Measurements from ENCODE around the gene BICD2. TPM values are rescaled to one million over a fixed set of nuclear protein-coding genes. Genes with fewer than 3 reads are reported as not detected.

Gene BICD2
- total RNA-seq, 1 donor from 2014 or later: 22.5 TPM

DNA sequence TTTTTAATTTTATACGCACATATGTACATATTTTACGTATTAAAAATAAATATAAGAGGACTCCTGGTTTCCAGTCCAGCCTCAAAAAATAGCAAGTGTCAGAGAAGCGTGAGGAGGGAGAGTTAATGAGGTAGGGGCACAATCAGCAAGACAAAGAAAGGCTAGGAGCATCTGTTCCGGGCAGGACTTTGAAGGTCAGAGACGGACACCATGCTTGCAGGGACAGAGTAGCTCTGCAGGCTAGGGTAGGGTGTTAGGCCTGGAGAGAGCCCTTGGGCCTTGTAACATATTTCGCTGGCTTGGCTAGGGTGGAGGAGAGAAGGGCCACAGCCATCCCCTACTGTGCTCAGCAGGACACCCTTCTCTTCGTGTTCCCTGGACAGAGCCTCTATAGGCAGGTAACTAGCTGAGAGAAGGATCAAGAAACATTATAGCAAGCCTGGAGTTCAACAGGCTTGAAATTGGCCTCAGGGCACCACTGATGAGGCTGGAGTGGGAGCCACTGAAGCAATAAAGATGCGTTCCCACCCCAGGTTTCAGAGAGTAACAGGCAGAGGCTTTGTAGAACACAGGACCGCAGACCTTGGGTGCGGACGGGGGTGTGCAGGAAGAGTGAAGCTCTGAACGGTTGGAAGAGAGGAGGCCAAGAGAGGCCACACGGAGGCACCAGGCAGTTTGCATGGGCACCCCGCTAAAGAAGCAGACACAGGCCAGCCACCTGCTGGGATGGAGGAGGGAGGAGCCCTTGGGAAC lies 85.0 kb downstream of the BICD2 start:
- ChIA-PET POLR2A (interaction anchor here (0.8 kb wide), 1 partner anchor 11 kb away, joined by 3 read pairs; no protein-coding TSS in a partner anchor), CTCF (no interaction called here)
- H3K27me3 Mint-ChIP-seq: no peaks in the 10 kb centered on the region
- intact Hi-C loops (cut with micrococcal nuclease): no loop called here
- peaks cover under 1% of the 10 kb centered on the region for H3K4me1 Mint-ChIP-seq
- H3K9me3 Mint-ChIP-seq: no peaks in the 10 kb centered on the region
- TF ChIP-seq, protein P1, sequence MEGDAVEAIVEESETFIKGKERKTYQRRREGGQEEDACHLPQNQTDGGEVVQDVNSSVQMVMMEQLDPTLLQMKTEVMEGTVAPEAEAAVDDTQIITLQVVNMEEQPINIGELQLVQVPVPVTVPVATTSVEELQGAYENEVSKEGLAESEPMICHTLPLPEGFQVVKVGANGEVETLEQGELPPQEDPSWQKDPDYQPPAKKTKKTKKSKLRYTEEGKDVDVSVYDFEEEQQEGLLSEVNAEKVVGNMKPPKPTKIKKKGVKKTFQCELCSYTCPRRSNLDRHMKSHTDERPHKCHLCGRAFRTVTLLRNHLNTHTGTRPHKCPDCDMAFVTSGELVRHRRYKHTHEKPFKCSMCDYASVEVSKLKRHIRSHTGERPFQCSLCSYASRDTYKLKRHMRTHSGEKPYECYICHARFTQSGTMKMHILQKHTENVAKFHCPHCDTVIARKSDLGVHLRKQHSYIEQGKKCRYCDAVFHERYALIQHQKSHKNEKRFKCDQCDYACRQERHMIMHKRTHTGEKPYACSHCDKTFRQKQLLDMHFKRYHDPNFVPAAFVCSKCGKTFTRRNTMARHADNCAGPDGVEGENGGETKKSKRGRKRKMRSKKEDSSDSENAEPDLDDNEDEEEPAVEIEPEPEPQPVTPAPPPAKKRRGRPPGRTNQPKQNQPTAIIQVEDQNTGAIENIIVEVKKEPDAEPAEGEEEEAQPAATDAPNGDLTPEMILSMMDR (IDR thresholded peaks at IDR 0.05): no peak
- no peak overlapping the region for H3K27ac Mint-ChIP-seq
- H3K4me3 Mint-ChIP-seq: no peak overlapping the region
- H3K36me3 Mint-ChIP-seq (ENCODE audit: low read depth): no peaks in the 10 kb centered on the region
- ATAC-seq (ENCODE audit: low read depth): no peak
- no peak for DNase-seq

DNA sequence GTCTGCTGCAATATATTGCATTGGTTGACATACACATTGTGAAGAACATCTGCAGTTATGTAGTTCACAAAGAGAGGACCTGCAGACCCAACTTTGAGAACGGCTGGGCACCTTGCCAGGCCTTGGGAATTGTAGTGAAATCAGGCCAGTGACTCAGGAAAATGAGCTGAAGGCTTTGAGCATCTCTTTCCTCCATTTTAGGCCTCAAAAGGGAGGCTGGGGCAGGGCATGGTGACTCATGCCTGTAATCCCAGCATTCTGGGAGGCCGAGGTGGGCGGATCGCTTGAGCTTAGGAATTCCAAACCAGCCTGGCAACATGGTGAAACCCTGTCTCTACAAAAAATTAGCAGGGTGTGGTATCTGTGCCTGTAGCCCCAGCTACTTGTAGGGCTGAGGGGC lies 93.3 kb downstream of the BICD2 start:
- ATAC-seq (ENCODE audit: low read depth) (no peak), DNase-seq (no peak)
- POLR2A ChIA-PET: interaction anchor here (0.5 to 1.9 kb wide), 5 partner anchors 13 to 557 kb away, joined by 3 to 24 read pairs (median 6); partner anchors contain the start of genes BICD2, CARD19 and SPTLC1
- intact Hi-C loops (cut with micrococcal nuclease): loop anchor here (2.0 kb wide), 1 partner anchor 119 kb away; no protein-coding TSS in a partner anchor
- CTCF ChIA-PET: interaction anchor here (1.1 to 2.2 kb wide), 3 partner anchors 46 to 120 kb away, joined by 3 to 8 read pairs (median 4); no protein-coding TSS in a partner anchor
- Mint-ChIP-seq H3K4me3 (peak overlapping the region; percentile 96), H3K27ac (no peak overlapping the region), H3K27me3 (no peaks in the 10 kb centered on the region), H3K9me3 (no peaks in the 10 kb centered on the region), H3K4me1 (peaks cover 20% of the 10 kb centered on the region), H3K36me3 (ENCODE audit: low read depth) (peaks cover 7% of the 10 kb centered on the region)
- TF ChIP-seq, protein P1 (IDR thresholded peaks at IDR 0.05): no peak

DNA sequence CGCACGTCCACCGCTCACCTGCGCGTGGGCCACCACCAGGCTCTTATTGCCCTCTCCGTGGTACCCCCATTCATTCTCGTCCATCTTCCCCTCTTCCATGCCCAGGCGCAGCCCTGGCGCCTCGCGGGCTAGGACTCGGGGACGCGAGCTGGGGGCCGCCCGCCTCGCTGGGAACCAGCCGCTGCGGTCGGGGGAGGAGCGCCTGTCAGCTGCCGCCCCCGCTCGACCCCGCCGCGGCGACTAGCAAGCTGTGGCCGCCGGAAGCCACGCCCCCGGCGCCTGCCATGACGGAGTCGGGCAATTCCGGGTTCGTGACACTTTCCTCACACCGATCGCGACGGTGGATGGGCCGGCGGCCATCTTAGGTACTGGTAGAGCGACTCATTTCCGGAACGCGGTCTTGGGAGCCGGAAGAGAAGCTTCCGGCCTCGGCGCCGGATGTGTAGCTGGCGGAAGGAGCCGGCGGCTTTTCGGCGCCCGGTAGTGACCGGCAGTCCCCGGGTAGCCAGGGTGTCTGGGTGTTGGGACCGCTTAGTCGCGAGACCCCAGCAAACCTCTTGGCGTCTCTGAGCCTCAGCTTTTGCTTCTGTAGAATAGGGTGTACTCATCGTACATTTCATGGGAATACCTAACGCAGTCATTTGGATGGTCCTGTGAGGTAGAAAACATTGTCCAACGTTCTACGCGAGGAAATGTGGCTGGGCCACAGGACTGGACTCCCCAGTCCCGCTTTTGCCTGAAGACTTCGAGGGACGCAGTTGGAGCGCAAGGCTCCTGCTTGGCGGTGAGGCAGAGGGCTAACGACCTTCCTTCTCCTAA lies 94.5 kb downstream of the BICD2 start, which contains the start of gene IPPK:
Gene IPPK, minus strand, starts transcription at position 242 of the 819 bp plus-strand sequence. Its CDS starts 143 bp downstream, at position 99.
- ATAC-seq (ENCODE audit: low read depth) (peak; percentile 93), DNase-seq (peak; percentile 94)
- no peaks in the 10 kb centered on the region for H3K9me3 Mint-ChIP-seq
- no peaks in the 10 kb centered on the region for H3K27me3 Mint-ChIP-seq
- peaks cover 11% of the 10 kb centered on the region for H3K36me3 Mint-ChIP-seq (ENCODE audit: low read depth)
- peak within 1 kb of the TSS; percentile 94 for H3K27ac Mint-ChIP-seq
- ChIA-PET CTCF (interaction anchor here (0.9 to 2.2 kb wide), 5 partner anchors 35 to 121 kb away, joined by 3 to 8 read pairs (median 4); no protein-coding TSS in a partner anchor), POLR2A (interaction anchor here (0.8 to 1.9 kb wide), 9 partner anchors 59 to 897 kb away, joined by 3 to 24 read pairs (median 5); partner anchors contain the start of genes BICD2, CARD19, CENPP and FAM120AOS)
- TF ChIP-seq, protein P1 (IDR thresholded peaks at IDR 0.05): no peak
- H3K4me3 Mint-ChIP-seq: peak within 1 kb of the TSS; percentile 96
- intact Hi-C loops (cut with micrococcal nuclease): loop anchor here (1.0 to 5.0 kb wide), 7 partner anchors 32 to 555 kb away; partner anchors contain the start of genes CENPP, IARS1, NOL8 and SPTLC1
- H3K4me1 Mint-ChIP-seq: peaks cover 25% of the 10 kb centered on the region

DNA sequence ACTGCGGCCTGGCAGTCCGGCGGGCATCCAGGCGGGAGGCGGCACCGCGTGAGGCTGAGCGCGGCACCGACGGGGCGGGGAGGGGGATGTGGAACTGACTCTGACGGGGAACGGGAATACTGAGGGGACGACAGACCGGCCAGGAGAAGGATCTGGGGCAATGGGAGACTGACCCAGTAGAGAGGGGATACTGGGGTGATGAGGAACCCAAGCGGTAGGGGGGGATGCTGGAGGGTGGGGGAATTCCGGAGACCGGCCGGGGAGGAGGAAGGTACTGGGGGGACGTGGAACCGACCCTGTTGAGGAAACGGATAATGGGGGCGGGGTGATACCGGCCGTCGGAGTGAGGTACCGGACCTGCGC lies 95.1 kb downstream of the BICD2 start:
- POLR2A ChIA-PET: interaction anchor here (1.0 to 1.9 kb wide), 8 partner anchors 59 to 897 kb away, joined by 3 to 24 read pairs (median 6); partner anchors contain the start of genes BICD2, CARD19, CENPP and NOL8
- CTCF ChIA-PET: interaction anchor here (1.2 to 2.2 kb wide), 2 partner anchors 94 to 96 kb away, joined by 4 to 8 read pairs; no protein-coding TSS in a partner anchor
- ATAC-seq (ENCODE audit: low read depth) (no peak), DNase-seq (peak; percentile 42)
- intact Hi-C loops (cut with micrococcal nuclease): loop anchor here (5.0 kb wide), 1 partner anchor 33 kb away; no protein-coding TSS in a partner anchor
- TF ChIP-seq, protein P1 (IDR thresholded peaks at IDR 0.05): no peak
- peaks cover 11% of the 10 kb centered on the region for H3K36me3 Mint-ChIP-seq (ENCODE audit: low read depth)
- H3K27ac Mint-ChIP-seq: peak overlapping the region; percentile 77
- peaks cover 30% of the 10 kb centered on the region for H3K4me1 Mint-ChIP-seq
- no peaks in the 10 kb centered on the region for H3K27me3 Mint-ChIP-seq
- no peaks in the 10 kb centered on the region for H3K9me3 Mint-ChIP-seq
- H3K4me3 Mint-ChIP-seq: peak overlapping the region; percentile 96
